GM19240 (cell line): ENCODE data around the gene SUMO2.
A peak's percentile ranks its signal among the peaks of the same experiment; 100 is the strongest.
"Not testable (repeated sequence)": the region's sequence is repeated elsewhere in the genome, so short reads cannot be mapped to it uniquely, and the experiment has no call there.

Experiments used
- DNase-seq: peaks from one replicate; pipeline ENCODE4 v3.0.0; 2011; ENCODE audit warnings: low spot score; ENCODE audit not compliant: insufficient read length

SUMO2 gene

DNA sequence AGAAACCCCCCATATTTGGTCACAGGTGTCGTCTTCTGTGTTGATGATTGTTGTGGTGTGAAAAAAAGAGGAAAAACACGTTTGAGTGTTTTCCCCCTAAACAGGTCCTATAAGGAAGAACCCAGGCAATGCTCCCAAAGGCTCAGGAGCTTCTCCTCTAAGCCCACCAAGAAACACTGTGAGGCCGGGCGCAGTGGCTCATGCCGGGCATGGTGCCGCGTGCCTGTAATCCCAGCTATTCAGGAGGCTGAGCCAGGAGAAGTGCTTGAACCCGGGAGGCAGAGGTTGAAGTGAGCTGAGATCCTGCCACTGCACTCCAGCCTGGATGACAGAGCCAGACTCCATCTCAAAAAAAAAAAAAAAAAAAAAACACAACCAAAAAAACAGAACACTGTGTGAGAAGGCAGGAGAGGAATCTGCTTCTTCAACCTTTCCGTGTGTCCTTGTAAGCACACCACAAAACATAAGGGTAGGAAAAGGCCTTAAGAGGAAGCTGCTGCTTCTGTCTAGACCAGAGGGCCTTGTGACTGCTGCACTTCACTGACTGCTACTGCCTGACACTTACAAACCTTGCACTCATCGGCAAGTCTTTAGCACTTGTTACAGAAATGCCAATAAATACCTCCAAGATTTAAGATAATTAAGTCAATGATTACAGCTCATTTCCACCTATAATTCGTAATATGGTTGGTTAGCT, 37.8 kb downstream of the SUMO2 start:
- DNase-seq, result no peak

DNA sequence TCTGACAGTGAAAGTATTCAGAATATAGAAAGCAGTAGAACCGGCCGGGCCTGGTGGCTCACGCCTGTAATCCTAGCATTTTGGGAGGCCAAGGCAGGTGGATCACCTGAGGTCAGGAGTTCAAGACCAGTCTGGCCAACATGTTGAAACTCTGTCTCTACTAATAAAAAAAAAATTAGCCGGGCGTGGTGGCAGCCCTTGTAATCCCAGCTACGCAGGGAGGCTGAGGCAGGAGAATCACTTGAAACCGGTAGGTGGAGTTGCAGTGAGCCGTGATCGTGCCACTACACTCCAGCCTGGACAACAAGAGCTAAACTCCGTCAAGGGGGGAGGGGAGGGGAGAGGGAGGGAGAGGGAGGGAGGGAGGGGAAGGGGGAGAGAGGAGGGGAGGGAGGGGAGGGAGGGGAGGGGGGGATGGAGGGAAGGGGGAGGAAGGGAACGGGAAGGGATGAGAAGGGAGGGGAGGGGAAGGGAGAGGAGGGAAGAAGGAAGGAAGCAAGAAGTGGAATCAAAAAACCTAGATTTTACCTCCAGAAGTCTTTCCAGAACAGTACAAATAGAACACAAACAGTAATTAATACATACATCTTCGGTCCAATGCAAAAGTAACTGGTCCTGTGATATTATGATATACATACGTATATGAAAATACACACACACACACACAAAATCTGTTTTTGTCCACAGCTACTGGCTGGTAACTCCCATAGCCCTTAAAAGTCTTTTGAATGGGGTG, 40.4 kb downstream of the SUMO2 start:
- no peak for DNase-seq

- no peak for DNase-seq
Measured at GRCh38 chr17:75138519-75138918, 44.2 kb downstream of the SUMO2 start.

DNA sequence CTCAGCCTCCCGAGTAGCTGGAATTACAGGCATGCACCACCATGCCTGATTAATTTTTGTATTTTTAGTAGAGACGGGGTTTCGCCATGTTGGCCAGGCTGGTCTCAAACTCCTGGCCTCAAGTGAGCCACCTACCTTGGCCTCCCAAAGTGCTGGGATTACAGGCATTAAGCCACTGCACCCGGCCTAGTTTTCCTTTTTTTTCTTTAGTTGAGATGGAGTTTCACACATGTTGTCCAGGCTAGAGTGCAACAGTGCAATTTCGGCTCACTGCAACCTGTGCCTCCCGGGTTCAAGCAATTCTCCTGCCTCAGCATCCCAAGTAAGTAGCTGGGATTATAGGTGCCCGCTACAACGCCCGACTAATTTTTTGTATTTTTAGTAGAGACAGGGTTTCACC, 45.0 kb downstream of the SUMO2 start:
- not testable (repeated sequence) for DNase-seq

- DNase-seq, result no peak
Measured at GRCh38 chr17:75135946-75136345, 46.8 kb downstream of the SUMO2 start.

DNA sequence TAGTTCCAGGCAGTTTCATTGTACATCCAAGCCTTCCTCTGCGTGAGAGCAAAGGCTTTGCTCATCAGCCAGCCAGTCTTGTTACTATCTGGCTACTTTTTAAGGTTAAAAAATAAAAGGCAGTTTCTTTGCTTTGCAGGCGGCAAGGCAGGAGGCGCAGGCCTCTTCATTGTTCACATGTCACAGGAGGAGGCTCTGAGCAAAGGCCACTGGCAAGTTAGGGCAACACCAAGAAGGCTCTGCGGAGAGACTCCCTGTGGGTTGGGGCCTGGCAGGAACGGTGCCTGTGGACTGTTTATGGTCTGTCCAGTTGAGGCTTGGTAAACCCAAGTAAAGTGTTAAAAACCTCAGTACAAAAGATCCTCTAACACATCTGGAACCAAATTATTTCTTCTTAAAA, 47.3 kb downstream of the SUMO2 start:
- no peak for DNase-seq

GRCh38 chr17:75133607-75134347, 49.0 kb downstream of the SUMO2 start:
- DNase-seq, result not testable (repeated sequence)

DNA sequence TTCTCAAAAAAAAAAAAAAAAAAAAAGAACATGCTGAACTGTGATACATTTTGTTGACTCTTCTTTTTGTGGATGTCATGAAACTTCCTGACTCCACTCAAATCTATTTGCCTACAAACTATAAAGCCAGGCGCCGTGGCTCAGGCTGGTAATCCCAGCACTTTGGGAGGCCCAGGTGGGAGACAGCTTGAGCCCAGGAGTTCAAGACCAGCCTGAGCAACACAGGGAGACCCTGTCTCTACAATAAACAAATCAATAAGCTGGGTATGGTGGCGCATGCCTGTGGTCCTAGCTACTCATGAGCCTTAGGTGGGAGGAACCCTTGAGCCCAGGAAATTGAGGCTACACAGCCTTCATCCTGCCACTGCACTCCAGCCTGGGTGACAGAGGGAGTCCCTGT, 49.8 kb downstream of the SUMO2 start:
- no peak for DNase-seq

GRCh38 chr17:75132018-75133000, 50.5 kb downstream of the SUMO2 start:
- DNase-seq, result not testable (repeated sequence)

- DNase-seq, result peak; percentile 80
Measured at GRCh38 chr17:75131278-75132017, 51.3 kb downstream of the SUMO2 start, which contains the start of gene NT5C. NT5C (minus strand) TSS chr17:75131742; CDS start chr17:75131707, 35 bp downstream.

GRCh38 chr17:75130632-75131277, 52.0 kb downstream of the SUMO2 start:
- DNase-seq, result no peak

- no peak for DNase-seq
Measured at GRCh38 chr17:75130059-75130631, 52.6 kb downstream of the SUMO2 start.

DNA sequence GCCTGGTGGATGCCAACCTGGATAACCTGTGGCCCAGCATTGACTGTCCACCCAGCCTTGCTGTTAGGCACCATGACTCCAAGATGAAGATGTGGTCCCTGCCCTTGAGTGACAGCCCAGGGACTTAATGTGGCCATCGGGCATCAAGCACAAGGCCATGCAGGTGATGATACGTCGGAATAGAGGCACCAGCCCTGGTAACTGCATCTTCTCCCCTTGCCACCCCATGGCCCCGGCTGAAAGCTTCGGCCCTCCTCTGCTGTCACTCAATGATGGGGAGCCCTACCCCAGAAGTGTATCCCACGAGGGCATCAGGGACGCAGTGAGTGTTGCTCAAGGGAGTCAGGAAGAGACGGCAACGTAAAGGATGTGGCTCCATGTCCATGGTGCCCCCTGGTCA, 53.2 kb downstream of the SUMO2 start:
- DNase-seq, result no peak

DNA sequence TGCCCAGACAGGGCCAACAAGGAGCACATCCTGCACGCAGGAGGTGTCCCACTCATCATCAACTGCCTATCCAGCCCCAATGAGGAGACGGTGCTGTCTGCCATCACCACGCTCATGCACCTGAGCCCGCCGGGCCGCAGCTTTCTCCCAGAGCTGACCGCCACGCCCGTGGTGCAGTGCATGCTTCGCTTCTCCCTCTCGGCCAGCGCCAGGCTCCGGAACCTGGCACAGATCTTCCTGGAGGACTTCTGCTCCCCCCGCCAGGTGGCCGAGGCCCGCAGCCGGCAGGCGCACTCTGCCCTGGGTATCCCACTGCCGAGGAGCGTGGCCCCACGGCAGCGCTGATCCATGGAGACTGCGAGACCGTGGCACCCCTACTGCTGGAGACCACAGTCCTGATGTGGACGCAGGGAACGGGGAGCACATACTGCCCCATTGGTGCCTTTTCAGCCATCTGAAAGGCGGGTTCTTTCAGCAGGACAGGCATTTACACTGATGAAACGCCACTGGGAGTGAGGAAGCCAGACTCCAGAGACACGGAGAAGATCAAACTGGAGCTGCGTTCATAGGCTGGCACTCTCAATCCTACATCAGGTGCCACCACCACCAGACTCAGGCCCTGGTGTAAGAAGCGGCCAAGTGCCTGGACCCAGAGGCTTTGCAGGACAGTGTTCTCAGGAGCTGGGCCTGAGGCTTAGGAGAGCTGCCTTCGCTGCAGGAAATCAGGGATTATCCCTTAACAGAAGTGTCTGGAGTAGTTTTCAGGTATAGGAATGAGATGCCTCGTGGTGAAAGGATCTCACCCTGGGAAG, 53.9 kb downstream of the SUMO2 start:
- DNase-seq, result no peak

DNA sequence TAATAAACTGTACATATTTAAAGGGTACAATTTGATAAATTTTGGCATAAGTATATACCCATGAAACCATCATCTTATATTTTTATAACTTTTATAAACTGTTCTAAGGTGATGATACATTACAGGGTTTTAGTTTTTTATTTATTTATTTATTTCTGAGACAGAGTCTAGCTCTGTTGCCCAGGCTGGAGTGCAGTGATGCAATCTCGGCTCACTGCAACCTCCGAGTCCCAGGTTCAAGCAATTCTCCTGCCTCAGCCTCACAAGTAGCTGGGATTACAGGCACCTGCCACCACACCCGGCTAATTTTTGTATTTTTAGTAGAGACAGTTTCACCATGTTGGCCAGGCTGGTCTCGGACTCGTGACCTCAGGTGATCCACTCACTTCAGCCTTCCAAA, 54.8 kb downstream of the SUMO2 start:
- DNase-seq, result not testable (repeated sequence)

DNA sequence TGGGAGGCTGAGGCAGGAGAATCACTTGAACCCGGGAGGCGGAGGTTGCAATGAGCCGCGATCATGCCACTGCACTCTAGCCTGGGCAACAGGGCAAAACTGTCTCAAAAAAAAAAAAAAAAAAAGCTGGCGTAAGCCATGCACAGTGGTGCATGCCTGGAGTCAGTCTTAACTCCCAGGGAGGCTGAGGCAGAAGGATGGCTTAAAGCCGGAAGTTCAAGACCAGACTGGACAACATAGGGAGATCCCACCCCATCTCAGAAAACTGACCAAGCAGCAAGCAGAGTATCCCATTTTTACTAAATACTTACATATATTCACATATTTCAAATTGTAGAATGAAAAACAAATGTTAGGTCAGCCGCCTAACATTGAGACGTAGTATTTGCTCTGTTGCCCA, 55.8 kb downstream of the SUMO2 start:
- DNase-seq, result no peak

- DNase-seq, result no peak
Measured at GRCh38 chr17:75125984-75126383, 56.8 kb downstream of the SUMO2 start.

DNA sequence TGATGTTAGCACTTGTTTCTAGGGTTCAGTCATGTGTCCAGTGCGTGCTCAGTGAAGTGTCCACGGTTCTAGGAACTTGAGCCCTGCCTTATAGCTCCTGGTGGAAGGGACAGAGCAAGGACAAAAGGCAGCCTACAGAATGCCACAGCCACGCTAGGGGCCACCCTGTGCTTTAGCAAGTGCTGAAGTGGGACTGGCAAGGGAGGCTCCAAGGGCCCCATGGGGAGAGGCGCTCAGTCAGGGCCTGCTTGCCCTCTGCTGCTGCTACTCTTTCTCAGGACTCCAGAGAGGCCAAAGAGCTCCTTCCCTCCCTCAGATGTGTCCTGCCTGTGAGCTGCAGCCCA, 58.0 kb downstream of the SUMO2 start:
- DNase-seq, result no peak
